ENCODE results near the gene BCL11A.

Gene BCL11A

DNA sequence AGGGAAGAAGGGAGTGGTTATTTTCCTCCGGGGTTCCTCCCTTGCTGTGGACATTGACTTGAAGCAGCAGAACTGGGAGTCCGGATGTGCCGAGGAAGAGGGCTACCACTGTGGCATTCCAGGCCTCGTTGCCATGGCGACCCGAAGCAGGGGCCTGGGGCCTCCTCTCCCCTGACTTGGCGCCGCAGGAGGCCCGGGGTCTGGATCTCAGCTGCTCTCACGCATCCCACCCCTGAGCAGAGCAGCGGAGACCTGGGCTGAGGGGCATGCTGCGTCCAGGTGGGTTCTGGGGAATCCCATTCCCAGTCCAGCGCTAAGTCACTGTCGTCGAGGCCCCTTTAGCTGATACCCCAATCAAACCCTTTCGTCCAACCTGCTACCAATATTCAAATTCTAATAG lies 100.2 kb downstream of the BCL11A start:
- Histone ChIP-seq H3K4me3 (ENCODE audit: low read depth, low read length) (no peak overlapping the region), H3K27ac (no peak overlapping the region), H3K9me3 (ENCODE audit: severe bottlenecking) (no peaks in the 10 kb centered on the region), H3K27me3 (ENCODE audit: insufficient read depth, low read depth, severe bottlenecking) (no peaks in the 10 kb centered on the region), H3K36me3 (no peaks in the 10 kb centered on the region; the same call in 1 of the 2 replicates)
- DNase-seq = no peak
- TF ChIP-seq, protein P1, sequence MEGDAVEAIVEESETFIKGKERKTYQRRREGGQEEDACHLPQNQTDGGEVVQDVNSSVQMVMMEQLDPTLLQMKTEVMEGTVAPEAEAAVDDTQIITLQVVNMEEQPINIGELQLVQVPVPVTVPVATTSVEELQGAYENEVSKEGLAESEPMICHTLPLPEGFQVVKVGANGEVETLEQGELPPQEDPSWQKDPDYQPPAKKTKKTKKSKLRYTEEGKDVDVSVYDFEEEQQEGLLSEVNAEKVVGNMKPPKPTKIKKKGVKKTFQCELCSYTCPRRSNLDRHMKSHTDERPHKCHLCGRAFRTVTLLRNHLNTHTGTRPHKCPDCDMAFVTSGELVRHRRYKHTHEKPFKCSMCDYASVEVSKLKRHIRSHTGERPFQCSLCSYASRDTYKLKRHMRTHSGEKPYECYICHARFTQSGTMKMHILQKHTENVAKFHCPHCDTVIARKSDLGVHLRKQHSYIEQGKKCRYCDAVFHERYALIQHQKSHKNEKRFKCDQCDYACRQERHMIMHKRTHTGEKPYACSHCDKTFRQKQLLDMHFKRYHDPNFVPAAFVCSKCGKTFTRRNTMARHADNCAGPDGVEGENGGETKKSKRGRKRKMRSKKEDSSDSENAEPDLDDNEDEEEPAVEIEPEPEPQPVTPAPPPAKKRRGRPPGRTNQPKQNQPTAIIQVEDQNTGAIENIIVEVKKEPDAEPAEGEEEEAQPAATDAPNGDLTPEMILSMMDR (IDR thresholded peaks at IDR 0.05; ENCODE audit: low read depth, low read length) = no peak

DNA sequence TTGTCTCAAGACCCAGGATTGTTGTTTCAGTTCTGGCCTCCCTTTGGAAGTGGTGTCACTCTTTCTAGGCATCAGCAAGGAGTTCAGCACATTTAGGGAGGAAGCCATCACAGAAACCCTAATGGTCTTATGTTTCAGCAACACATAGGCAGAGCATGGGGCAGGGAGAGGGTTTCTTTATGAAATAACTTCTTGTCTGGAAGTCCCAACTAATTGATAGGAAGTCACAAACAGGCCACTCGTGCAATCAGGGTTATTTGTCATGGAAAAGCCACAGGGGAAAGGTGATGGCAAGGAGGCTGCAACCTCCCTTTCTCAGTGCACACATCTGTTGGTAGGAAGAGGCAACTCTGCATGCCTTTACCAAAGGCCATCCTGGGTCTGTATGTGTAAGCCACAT lies 103.0 kb downstream of the BCL11A start:
- no peaks in the 10 kb centered on the region for H3K27me3 ChIP-seq (ENCODE audit: insufficient read depth, low read depth, severe bottlenecking)
- no peak overlapping the region for H3K27ac ChIP-seq
- TF ChIP-seq, protein P1 (IDR thresholded peaks at IDR 0.05; ENCODE audit: low read depth, low read length) = no peak
- H3K4me3 ChIP-seq (ENCODE audit: low read depth, low read length) = no peak overlapping the region
- H3K36me3 ChIP-seq = no peaks in the 10 kb centered on the region; the same call in 1 of the 2 replicates
- DNase-seq = no peak
- no peaks in the 10 kb centered on the region for H3K9me3 ChIP-seq (ENCODE audit: severe bottlenecking)

DNA sequence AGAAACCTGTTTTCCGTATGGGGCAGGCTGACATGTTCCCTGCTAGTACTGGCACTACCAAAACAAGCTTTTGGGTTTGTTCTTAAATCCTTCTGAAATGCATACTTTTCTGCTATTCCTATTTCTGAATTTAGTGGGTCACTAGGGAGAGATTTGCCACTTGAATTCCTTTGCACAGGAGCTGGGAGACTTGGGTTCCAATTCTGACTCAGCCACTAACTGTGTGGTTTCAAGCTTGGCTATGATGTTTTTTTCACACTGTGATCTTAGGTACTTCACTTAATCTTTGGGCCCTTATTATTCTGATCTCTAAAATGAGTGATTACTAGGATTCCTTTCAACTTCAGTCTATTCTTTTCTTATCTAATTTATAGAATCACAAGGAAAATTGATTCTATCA lies 105.5 kb downstream of the BCL11A start:
- no peaks in the 10 kb centered on the region for H3K9me3 ChIP-seq (ENCODE audit: severe bottlenecking)
- no peak overlapping the region for H3K27ac ChIP-seq
- TF ChIP-seq, protein P1 (IDR thresholded peaks at IDR 0.05; ENCODE audit: low read depth, low read length) = no peak
- no peaks in the 10 kb centered on the region for H3K27me3 ChIP-seq (ENCODE audit: insufficient read depth, low read depth, severe bottlenecking)
- no peaks in the 10 kb centered on the region for H3K36me3 ChIP-seq
- no peak overlapping the region for H3K4me3 ChIP-seq (ENCODE audit: low read depth, low read length)
- DNase-seq = no peak

DNA sequence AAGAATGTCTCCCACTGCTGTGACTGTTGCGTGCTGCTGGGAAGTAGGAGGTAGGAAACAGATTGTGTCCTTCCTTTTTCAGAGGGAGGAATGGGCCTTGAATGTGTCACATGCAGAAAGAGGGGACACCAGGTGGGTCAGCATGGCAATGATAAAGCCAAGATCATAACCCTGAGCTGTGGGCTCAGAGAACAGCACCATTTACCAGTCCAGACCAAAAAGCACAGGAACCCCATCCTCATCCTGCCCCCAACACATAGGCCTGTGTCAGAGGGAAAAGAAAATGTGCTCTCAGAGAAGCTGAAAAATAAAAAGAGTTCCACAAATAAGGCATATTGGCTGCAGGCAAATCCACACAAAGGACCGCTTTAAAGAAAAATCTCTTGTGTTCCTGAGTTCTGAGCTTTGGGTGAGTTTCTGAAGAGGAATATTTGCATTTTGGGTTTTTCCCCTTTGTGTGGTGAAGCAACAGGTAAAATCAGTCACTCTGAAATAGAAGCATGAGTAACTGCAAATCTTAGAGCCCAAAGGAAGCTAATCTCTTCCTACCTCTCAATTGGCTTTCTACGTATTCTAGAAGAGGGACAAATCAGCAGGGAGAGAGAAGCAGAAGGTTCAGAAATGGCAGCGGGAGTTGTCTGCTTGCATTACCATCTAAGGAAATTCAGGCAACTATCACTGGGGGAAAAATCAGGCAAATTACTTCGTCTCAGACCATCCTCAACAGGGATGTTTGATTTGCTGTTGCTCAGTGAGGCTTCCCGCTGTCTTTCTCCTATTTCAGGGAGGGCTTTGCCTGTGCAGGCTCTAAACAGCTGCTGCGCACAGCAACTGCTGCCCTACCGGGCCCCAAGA lies 106.8 kb downstream of the BCL11A start:
- H3K27ac ChIP-seq = no peak overlapping the region
- no peak overlapping the region for H3K4me3 ChIP-seq (ENCODE audit: low read depth, low read length)
- TF ChIP-seq, protein P1 (IDR thresholded peaks at IDR 0.05; ENCODE audit: low read depth, low read length) = no peak
- no peaks in the 10 kb centered on the region for H3K9me3 ChIP-seq (ENCODE audit: severe bottlenecking)
- no peak for DNase-seq
- no peaks in the 10 kb centered on the region for H3K36me3 ChIP-seq
- no peaks in the 10 kb centered on the region for H3K27me3 ChIP-seq (ENCODE audit: insufficient read depth, low read depth, severe bottlenecking)

DNA sequence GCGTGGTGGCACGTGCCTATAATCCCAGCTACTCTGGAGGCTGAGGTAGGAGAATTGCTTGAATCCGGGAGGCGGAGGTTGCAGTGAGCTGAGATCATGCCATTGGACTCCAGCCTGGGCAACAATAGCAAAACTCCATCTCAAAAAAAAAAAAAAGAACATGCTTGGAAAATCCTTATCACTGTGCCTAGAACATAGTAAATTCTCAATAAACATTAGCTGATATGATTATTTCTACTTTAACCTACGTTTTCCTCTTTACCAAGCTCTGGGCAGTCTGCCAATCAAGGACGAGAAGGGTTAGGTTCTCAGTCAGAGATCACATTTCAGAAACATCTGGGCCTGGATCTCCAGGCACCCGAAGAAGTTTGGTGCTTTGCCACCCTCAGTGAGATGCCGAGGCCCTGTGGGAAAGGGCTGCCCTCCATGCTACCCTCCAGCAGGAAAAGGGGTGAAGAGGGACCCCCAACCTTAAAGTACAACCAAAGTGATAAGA lies 107.7 kb downstream of the BCL11A start:
- TF ChIP-seq, protein P1 (IDR thresholded peaks at IDR 0.05; ENCODE audit: low read depth, low read length) = no peak
- DNase-seq = no peak
- Histone ChIP-seq H3K27me3 (ENCODE audit: insufficient read depth, low read depth, severe bottlenecking) (no peaks in the 10 kb centered on the region), H3K36me3 (no peaks in the 10 kb centered on the region), H3K9me3 (ENCODE audit: severe bottlenecking) (no peaks in the 10 kb centered on the region), H3K27ac (no peak overlapping the region), H3K4me3 (ENCODE audit: low read depth, low read length) (no peak overlapping the region)

Data from WERI-Rb-1 (cell line).